IPS-18a (cell line): ENCODE results near the gene PPP3R2.

Source experiments
- H3K27ac ChIP-seq: one replicate; pipeline ENCODE4 v1.5.1; 2013; ENCODE audit warnings: low read length
- H3K27me3 ChIP-seq: one replicate; pipeline ENCODE4 v1.6.1; 2013; ENCODE audit warnings: mild to moderate bottlenecking, low read length; ENCODE audit not compliant: control insufficient read depth, insufficient read depth
- H3K36me3 ChIP-seq: one replicate; pipeline ENCODE4 v1.6.1; 2013; ENCODE audit warnings: low read depth, low read length; ENCODE audit not compliant: control insufficient read depth
- H3K4me1 ChIP-seq: one replicate; pipeline ENCODE4 v1.6.1; 2013; ENCODE audit warnings: low read depth, low read length; ENCODE audit not compliant: control insufficient read depth
- H3K4me3 ChIP-seq: one replicate; pipeline ENCODE4 v1.5.1; 2013; ENCODE audit warnings: low read length
- H3K9ac ChIP-seq: one replicate; pipeline ENCODE4 v1.6.1; 2013; ENCODE audit warnings: mild to moderate bottlenecking, low read length, moderate library complexity
- H3K9me3 ChIP-seq: one replicate; pipeline ENCODE4 v1.6.1; 2013; ENCODE audit warnings: low read depth, low read length; ENCODE audit not compliant: control insufficient read depth

The PPP3R2 gene

GRCh38 chr9:101594796-101595195 is at the start of gene PPP3R2:
Gene PPP3R2 (minus strand): TSS chr9:101594969. CDS start chr9:101594921, 48 bp downstream.
- no peaks in the 10 kb centered on the region for H3K4me1 ChIP-seq
- no peaks in the 10 kb centered on the region for H3K27me3 ChIP-seq
- H3K36me3 ChIP-seq: no peaks in the 10 kb centered on the region
- H3K27ac ChIP-seq: no peak within 1 kb of the TSS
- no peak within 1 kb of the TSS for H3K9ac ChIP-seq
- H3K4me3 ChIP-seq: no peak within 1 kb of the TSS
- no peaks in the 10 kb centered on the region for H3K9me3 ChIP-seq

GRCh38 chr9:101639785-101640665 is 45.3 kb upstream of the PPP3R2 start:
- no peak overlapping the region for H3K27ac ChIP-seq
- no peak overlapping the region for H3K9ac ChIP-seq
- no peak overlapping the region for H3K4me3 ChIP-seq
- no peaks in the 10 kb centered on the region for H3K9me3 ChIP-seq
- no peaks in the 10 kb centered on the region for H3K4me1 ChIP-seq
- H3K27me3 ChIP-seq: no peaks in the 10 kb centered on the region
- no peaks in the 10 kb centered on the region for H3K36me3 ChIP-seq

DNA sequence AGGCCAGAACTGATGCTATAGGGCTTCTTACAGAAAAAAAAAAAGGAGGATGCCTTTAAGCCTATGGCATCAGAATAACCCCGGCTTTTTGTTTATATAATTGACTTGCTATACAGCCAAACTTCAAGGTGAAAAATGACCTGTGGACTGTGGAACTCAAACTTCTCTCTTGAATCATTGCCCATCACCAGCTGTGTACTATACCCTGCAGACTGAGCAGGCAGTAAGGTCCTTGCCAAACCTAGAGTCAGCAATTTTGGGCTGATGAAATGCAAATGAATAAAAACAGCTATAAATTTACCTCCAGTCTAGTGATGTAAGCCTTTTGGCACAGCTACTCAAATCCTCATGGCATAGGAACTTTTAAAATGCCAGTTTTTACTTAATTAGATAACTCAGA is 44.5 kb upstream of the PPP3R2 start:
- Histone ChIP-seq H3K4me3 (no peak overlapping the region), H3K4me1 (no peaks in the 10 kb centered on the region), H3K27ac (no peak overlapping the region), H3K27me3 (no peaks in the 10 kb centered on the region), H3K36me3 (no peaks in the 10 kb centered on the region), H3K9ac (no peak overlapping the region), H3K9me3 (no peaks in the 10 kb centered on the region)

GRCh38 chr9:101636247-101636646 is 41.5 kb upstream of the PPP3R2 start:
- H3K9me3 ChIP-seq: no peaks in the 10 kb centered on the region
- no peak overlapping the region for H3K4me3 ChIP-seq
- H3K27me3 ChIP-seq: no peaks in the 10 kb centered on the region
- no peaks in the 10 kb centered on the region for H3K36me3 ChIP-seq
- H3K27ac ChIP-seq: no peak overlapping the region
- no peak overlapping the region for H3K9ac ChIP-seq
- H3K4me1 ChIP-seq: no peaks in the 10 kb centered on the region

DNA sequence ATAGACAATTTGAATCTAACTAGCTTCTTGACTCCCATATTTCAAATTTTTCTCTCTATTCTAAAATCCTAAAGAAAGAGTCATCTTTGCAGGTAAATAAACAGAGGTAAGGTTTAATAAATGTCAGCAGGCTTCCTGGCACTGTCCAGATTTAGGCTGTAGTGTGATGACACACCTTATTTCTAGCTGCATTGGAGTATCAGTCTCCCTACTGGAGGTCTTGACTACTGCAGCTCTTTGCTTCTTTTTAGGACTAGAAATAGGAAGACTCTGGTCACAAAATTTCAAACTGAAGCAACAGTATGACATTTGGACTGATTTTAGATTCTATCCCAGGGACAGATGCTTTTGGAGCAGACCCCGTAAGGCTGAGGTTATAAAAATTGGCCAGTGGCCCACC is 40.7 kb upstream of the PPP3R2 start:
- H3K27ac ChIP-seq: no peak overlapping the region
- H3K9ac ChIP-seq: no peak overlapping the region
- H3K36me3 ChIP-seq: no peaks in the 10 kb centered on the region
- H3K4me3 ChIP-seq: no peak overlapping the region
- H3K9me3 ChIP-seq: no peaks in the 10 kb centered on the region
- no peaks in the 10 kb centered on the region for H3K27me3 ChIP-seq
- H3K4me1 ChIP-seq: no peaks in the 10 kb centered on the region

GRCh38 chr9:101634741-101635409 is 40.1 kb upstream of the PPP3R2 start:
- Histone ChIP-seq H3K27me3 (no peaks in the 10 kb centered on the region), H3K36me3 (no peaks in the 10 kb centered on the region), H3K27ac (no peak overlapping the region), H3K9me3 (no peaks in the 10 kb centered on the region), H3K4me3 (no peak overlapping the region), H3K9ac (no peak overlapping the region), H3K4me1 (no peaks in the 10 kb centered on the region)

- H3K4me1 ChIP-seq: no peaks in the 10 kb centered on the region
- H3K4me3 ChIP-seq: no peak overlapping the region
- no peaks in the 10 kb centered on the region for H3K27me3 ChIP-seq
- H3K27ac ChIP-seq: no peak overlapping the region
- no peaks in the 10 kb centered on the region for H3K36me3 ChIP-seq
- H3K9ac ChIP-seq: no peak overlapping the region
- H3K9me3 ChIP-seq: no peaks in the 10 kb centered on the region
Measured at GRCh38 chr9:101632611-101633010, 37.8 kb upstream of the PPP3R2 start.

DNA sequence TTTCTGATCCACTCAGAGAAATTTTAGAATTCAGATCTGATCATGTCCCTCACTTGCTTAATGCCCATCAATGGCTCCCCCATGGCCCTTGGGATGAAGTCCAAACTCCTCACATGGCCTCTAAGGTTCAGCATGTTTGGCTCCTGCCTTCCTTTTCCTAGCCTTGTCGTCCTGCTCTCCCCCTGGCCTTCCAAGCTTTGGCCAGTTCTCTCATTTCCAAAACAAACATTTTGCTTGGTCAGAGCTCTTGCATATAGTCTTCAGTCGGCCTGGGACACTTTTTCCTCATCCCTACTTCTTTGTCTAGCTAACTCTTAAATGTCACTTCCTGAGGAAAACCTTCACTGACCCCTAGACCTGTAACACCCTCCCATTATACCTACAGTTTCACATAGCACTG is 37.1 kb upstream of the PPP3R2 start:
- Histone ChIP-seq H3K9me3 (no peaks in the 10 kb centered on the region), H3K27me3 (no peaks in the 10 kb centered on the region), H3K27ac (no peak overlapping the region), H3K4me1 (no peaks in the 10 kb centered on the region), H3K9ac (no peak overlapping the region), H3K4me3 (no peak overlapping the region), H3K36me3 (no peaks in the 10 kb centered on the region)

DNA sequence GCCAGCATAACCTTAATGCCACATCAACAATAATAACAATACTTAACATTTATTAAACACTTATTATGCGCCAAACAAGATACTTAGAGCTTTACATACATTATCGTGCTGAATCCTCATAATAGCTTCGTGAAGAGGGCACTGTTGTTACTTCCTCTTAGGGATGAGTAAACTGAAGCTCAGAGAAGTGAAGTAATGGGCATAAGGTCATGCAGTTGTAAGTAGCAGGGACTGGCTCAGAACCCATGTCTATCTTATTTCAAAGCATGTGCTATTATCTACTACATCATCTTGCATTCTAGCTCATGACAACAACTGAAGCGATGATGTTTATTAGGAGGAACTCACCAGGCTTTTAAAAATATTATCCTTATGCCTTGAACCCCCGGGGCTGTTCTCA is 34.9 kb upstream of the PPP3R2 start:
- H3K36me3 ChIP-seq: no peaks in the 10 kb centered on the region
- no peak overlapping the region for H3K9ac ChIP-seq
- no peaks in the 10 kb centered on the region for H3K9me3 ChIP-seq
- H3K27ac ChIP-seq: no peak overlapping the region
- no peaks in the 10 kb centered on the region for H3K4me1 ChIP-seq
- H3K4me3 ChIP-seq: no peak overlapping the region
- H3K27me3 ChIP-seq: no peaks in the 10 kb centered on the region

DNA sequence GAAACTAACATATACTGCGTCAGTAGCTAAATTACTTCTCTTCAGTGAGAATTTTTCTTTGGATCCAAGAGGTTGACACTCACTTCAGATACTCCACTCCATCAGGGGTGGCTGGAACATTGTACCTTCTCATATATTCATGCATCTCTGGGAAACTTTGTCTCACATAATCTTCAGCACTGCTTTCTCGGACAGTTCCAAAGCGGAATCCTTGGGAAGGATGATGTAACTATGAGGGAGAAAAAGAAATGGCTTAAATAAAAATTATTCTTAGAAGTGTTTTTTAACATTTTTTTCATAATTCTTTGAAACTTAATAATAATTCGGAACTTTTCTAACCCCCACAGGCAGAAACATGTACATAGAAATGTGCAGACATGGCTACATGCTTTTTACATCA is 33.4 kb upstream of the PPP3R2 start:
- no peaks in the 10 kb centered on the region for H3K9me3 ChIP-seq
- no peaks in the 10 kb centered on the region for H3K36me3 ChIP-seq
- H3K4me3 ChIP-seq: no peak overlapping the region
- H3K27ac ChIP-seq: no peak overlapping the region
- no peak overlapping the region for H3K9ac ChIP-seq
- H3K4me1 ChIP-seq: no peaks in the 10 kb centered on the region
- H3K27me3 ChIP-seq: no peaks in the 10 kb centered on the region

- Histone ChIP-seq H3K9ac (no peak overlapping the region), H3K4me3 (no peak overlapping the region), H3K27me3 (no peaks in the 10 kb centered on the region), H3K4me1 (no peaks in the 10 kb centered on the region), H3K27ac (no peak overlapping the region), H3K36me3 (no peaks in the 10 kb centered on the region), H3K9me3 (no peaks in the 10 kb centered on the region)
Measured at GRCh38 chr9:101626295-101626694, 31.5 kb upstream of the PPP3R2 start.

GRCh38 chr9:101625876-101626275 is 31.1 kb upstream of the PPP3R2 start:
- H3K9ac ChIP-seq: no peak overlapping the region
- H3K27me3 ChIP-seq: no peaks in the 10 kb centered on the region
- no peak overlapping the region for H3K27ac ChIP-seq
- H3K4me3 ChIP-seq: no peak overlapping the region
- H3K9me3 ChIP-seq: no peaks in the 10 kb centered on the region
- no peaks in the 10 kb centered on the region for H3K4me1 ChIP-seq
- no peaks in the 10 kb centered on the region for H3K36me3 ChIP-seq
